IMR-90 (cell line): ENCODE results near the gene RELN. TPM values are rescaled to one million over a fixed set of nuclear protein-coding genes. Genes with fewer than 3 reads are reported as not detected.
A peak's percentile ranks its signal among the peaks of the same experiment; 100 is the strongest.

ENCODE experiments used
- ATAC-seq: fragments of 200-7000 bp; cut with Tn5 transposase; 2 replicates; pipeline ENCODE4 v1.9.1; 2020; ENCODE audit warnings: low read depth, mild to moderate bottlenecking, moderate library complexity
- BruUV-seq: library from RNA; stranded (reverse); fragments of 400-500 nt; replicated peaks from 2 replicates; lab custom pipeline; 2021; lab: Mats Ljungman, UMichigan
- CTCF ChIA-PET: fragments of 300-600 bp; formaldehyde crosslinking; extraction: SDS; loops from one replicate; lab custom pipeline; 2021; ENCODE audit warnings: antibody characterized with exemption; lab: Yijun Ruan, JAX
- POLR2A ChIA-PET: fragments of 300-600 bp; sonication (Branson Sonifier 250); formaldehyde crosslinking; loops from one replicate; lab custom pipeline; 2022; ENCODE audit warnings: antibody characterized with exemption; ENCODE audit not compliant: unreplicated experiment; lab: Charles Lee
- DNase-seq: peaks from one replicate; pipeline ENCODE4 v3.0.0; 2013
- H2AFZ ChIP-seq: replicated peaks from 2 replicates; pipeline ENCODE3; 2013; ENCODE audit warnings: low read length, mild to moderate bottlenecking; ENCODE audit not compliant: poor library complexity
- H2AK5ac ChIP-seq: 2 replicates; pipeline ENCODE4 v1.6.1; 2013; ENCODE audit warnings: low read depth, low read length, inconsistent platforms
- H2AK9ac ChIP-seq: replicated peaks from 2 replicates; pipeline ENCODE3; 2013; ENCODE audit warnings: mild to moderate bottlenecking, low read depth, low read length, moderate library complexity; ENCODE audit not compliant: poor library complexity
- H2BK120ac ChIP-seq: 2 replicates; pipeline ENCODE4 v1.6.1; 2013; ENCODE audit warnings: low read depth, low read length, inconsistent platforms
- H2BK15ac ChIP-seq: 3 replicates; pipeline ENCODE4 v1.6.1; 2013; ENCODE audit warnings: low read depth, low read length, inconsistent platforms
- H2BK20ac ChIP-seq: 2 replicates; pipeline ENCODE4 v1.6.1; 2013; ENCODE audit warnings: low read depth, mild to moderate bottlenecking, inconsistent platforms, low read length, moderate library complexity
- H2BK5ac ChIP-seq: 2 replicates; pipeline ENCODE4 v1.6.1; 2013; ENCODE audit warnings: mild to moderate bottlenecking, low read depth, low read length, inconsistent platforms; ENCODE audit not compliant: poor library complexity, severe bottlenecking
- H3K14ac ChIP-seq: replicated peaks from 2 replicates; pipeline ENCODE4 v1.6.1; 2013; ENCODE audit warnings: low read depth, low read length, inconsistent platforms
- H3K18ac ChIP-seq: 2 replicates; pipeline ENCODE4 v1.6.1; 2013; ENCODE audit warnings: low read depth, low read length, control low read depth
- H3K23ac ChIP-seq: 2 replicates; pipeline ENCODE4 v1.6.1; 2013; ENCODE audit warnings: low read depth, low read length, inconsistent platforms
- H3K27ac ChIP-seq: 2 replicates; pipeline ENCODE4 v1.5.1; 2013; ENCODE audit warnings: mild to moderate bottlenecking, control low read depth, low read length; ENCODE audit not compliant: insufficient read depth
- H3K27me3 ChIP-seq: 2 replicates; pipeline ENCODE4 v1.6.1; 2013; ENCODE audit warnings: low read length; ENCODE audit not compliant: control insufficient read depth, insufficient read depth
- H3K36me3 ChIP-seq: 2 replicates; pipeline ENCODE4 v1.6.1; 2013; ENCODE audit warnings: low read length, mixed read lengths; ENCODE audit not compliant: control insufficient read depth, insufficient read depth
- H3K4ac ChIP-seq: 2 replicates; pipeline ENCODE4 v1.6.1; 2013; ENCODE audit warnings: low read depth, low read length, inconsistent platforms
- H3K4me1 ChIP-seq: 2 replicates; pipeline ENCODE4 v1.6.1; 2013; ENCODE audit warnings: low read length, mixed read lengths; ENCODE audit not compliant: control insufficient read depth, insufficient read depth
- H3K4me2 ChIP-seq: 2 replicates; pipeline ENCODE4 v1.6.1; 2013; ENCODE audit warnings: low read depth, mild to moderate bottlenecking, control low read depth, low read length, moderate library complexity
- H3K4me3 ChIP-seq: 2 replicates; pipeline ENCODE4 v1.5.1; 2013; ENCODE audit warnings: low read depth, mild to moderate bottlenecking, control low read depth, low read length, moderate library complexity; ENCODE audit not compliant: insufficient read depth
- H3K56ac ChIP-seq: 2 replicates; pipeline ENCODE4 v1.6.1; 2013; ENCODE audit warnings: low read length, inconsistent platforms; ENCODE audit not compliant: insufficient read depth; ENCODE audit errors: extremely low read depth
- H3K79me1 ChIP-seq, 2 experiments: 2 replicates each; pipeline ENCODE4 v1.6.1; 2013; ENCODE audit warnings: low read length in 2 of 2, inconsistent platforms in 1 of 2, low read depth in 1 of 2
- H3K9ac ChIP-seq: 2 replicates; pipeline ENCODE4 v1.6.1; 2013; ENCODE audit warnings: low read depth, low read length, control low read depth
- H3K9me1 ChIP-seq: 2 replicates; pipeline ENCODE4 v1.6.1; 2013; ENCODE audit warnings: low read length, inconsistent platforms; ENCODE audit not compliant: insufficient read depth
- H3K9me3 ChIP-seq: 2 replicates; pipeline ENCODE4 v1.6.1; 2013; ENCODE audit warnings: low read length; ENCODE audit not compliant: control insufficient read depth, insufficient read depth
- H4K20me1 ChIP-seq: 2 replicates; pipeline ENCODE4 v1.6.1; 2013; ENCODE audit warnings: low read length, inconsistent platforms; ENCODE audit not compliant: insufficient read depth
- H4K5ac ChIP-seq: 2 replicates; pipeline ENCODE4 v1.6.1; 2013; ENCODE audit warnings: mild to moderate bottlenecking, low read depth, low read length, control low read depth
- H4K8ac ChIP-seq, 2 experiments: 2 replicates each; pipeline ENCODE4 v1.6.1; 2013; ENCODE audit warnings: low read depth in 2 of 2, low read length in 2 of 2, control low read depth in 1 of 2, inconsistent platforms in 1 of 2
- H4K91ac ChIP-seq: 2 replicates; pipeline ENCODE4 v1.6.1; 2013; ENCODE audit warnings: low read depth, low read length, inconsistent platforms; ENCODE audit not compliant: insufficient read depth
- BHLHE40 ChIP-seq: fragments of 150-350 bp; IDR thresholded peaks from 2 replicates; pipeline ENCODE4 v1.6.1; 2016; ENCODE audit warnings: mild to moderate bottlenecking, low read depth, low read length
- CEBPB ChIP-seq: IDR thresholded peaks from 2 replicates; pipeline ENCODE4 v1.6.1; 2012; ENCODE audit warnings: low read depth, low read length, improper control_type of control experiment
- CHD1 ChIP-seq: IDR thresholded peaks from 2 replicates; pipeline ENCODE4 v1.6.1; 2012; ENCODE audit warnings: low read depth, low read length, improper control_type of control experiment
- CTCF ChIP-seq: conservative IDR thresholded peaks from 2 replicates; pipeline ENCODE4 v1.5.1; 2012; ENCODE audit warnings: mild to moderate bottlenecking, low read depth, low read length, improper control_type of control experiment
- ELK1 ChIP-seq: fragments of 150-350 bp; IDR thresholded peaks from 2 replicates; pipeline ENCODE4 v1.6.1; 2016; ENCODE audit warnings: low read depth, mild to moderate bottlenecking, low read length, moderate library complexity, borderline replicate concordance
- FOS ChIP-seq: fragments of 150-350 bp; IDR thresholded peaks from 2 replicates; pipeline ENCODE4 v1.6.1; 2016; ENCODE audit warnings: low read depth, low read length
- MAFK ChIP-seq: IDR thresholded peaks from 2 replicates; pipeline ENCODE4 v1.6.1; 2012; ENCODE audit warnings: low read depth, low read length, improper control_type of control experiment
- MAZ ChIP-seq: IDR thresholded peaks from 2 replicates; pipeline ENCODE4 v1.6.1; 2012; ENCODE audit warnings: low read depth, mild to moderate bottlenecking, low read length, improper control_type of control experiment, moderate library complexity, borderline replicate concordance
- MXI1 ChIP-seq: IDR thresholded peaks from 2 replicates; pipeline ENCODE4 v1.6.1; 2012; ENCODE audit warnings: low read depth, mild to moderate bottlenecking, low read length, moderate library complexity, borderline replicate concordance
- NFE2L2 ChIP-seq: fragments of 150-350 bp; IDR thresholded peaks from 2 replicates; pipeline ENCODE4 v1.6.1; 2016; ENCODE audit warnings: low read depth, mild to moderate bottlenecking, low read length
- POLR2A ChIP-seq: IDR thresholded peaks from 2 replicates; pipeline ENCODE4 v1.6.1; 2012; ENCODE audit warnings: mild to moderate bottlenecking, low read depth, low read length
- RAD21 ChIP-seq: IDR thresholded peaks from 2 replicates; pipeline ENCODE4 v1.6.1; 2012; ENCODE audit warnings: low read length, improper control_type of control experiment
- RCOR1 ChIP-seq: IDR thresholded peaks from 2 replicates; pipeline ENCODE4 v1.6.1; 2012; ENCODE audit warnings: mild to moderate bottlenecking, low read length, improper control_type of control experiment; ENCODE audit not compliant: insufficient replicate concordance
- RFX5 ChIP-seq: IDR thresholded peaks from 2 replicates; pipeline ENCODE4 v1.8.0; 2012; ENCODE audit warnings: low read depth, mild to moderate bottlenecking, low read length, moderate library complexity
- SMC3 ChIP-seq: fragments of 150-350 bp; IDR thresholded peaks from 2 replicates; pipeline ENCODE4 v1.6.1; 2016; ENCODE audit warnings: low read depth, mild to moderate bottlenecking, antibody characterized with exemption, low read length, moderate library complexity
- USF2 ChIP-seq: fragments of 150-350 bp; IDR thresholded peaks from 2 replicates; pipeline ENCODE4 v1.6.1; 2017; ENCODE audit warnings: mild to moderate bottlenecking, antibody characterized with exemption, low read length, low read depth
- dilution Hi-C: fragments of 300-500 bp; cut with HindIII; formaldehyde crosslinking; loops from one replicate; pipeline ENCODE4 v1.14.3; 2018; ENCODE audit warnings: low sequenced_read_pairs; ENCODE audit not compliant: unreplicated experiment
- in situ Hi-C: fragments of 300-500 bp; cut with MboI; formaldehyde crosslinking; loops from 3 replicates; pipeline ENCODE4 v1.14.3; 2019; ENCODE audit warnings: low sequenced_read_pairs, inconsistent platforms, mixed read lengths
- intact Hi-C: fragments of 100-400 bp; cut with micrococcal nuclease; formaldehyde crosslinking; loops from 2 replicates; pipeline ENCODE4 v1.10.0; 2022
- polyA plus RNA-seq, 3 experiments: library from polyadenylated mRNA; depleted of rRNA; stranded (reverse); fragments of >200 nt; gene quantifications; 2 replicates each; pipeline ENCODE4 v1.2.3, GENCODE V29; 2012; ENCODE audit warnings: low replicate concordance in 1 of 3
- total RNA-seq: library from RNA; depleted of rRNA; stranded (reverse); fragments of >200 nt; gene quantifications from 2 replicates; pipeline ENCODE4 v1.2.3, GENCODE V29; 2012

The RELN gene
- total and polyA plus RNA-seq, 2 of the 4 experiments (the other 2 are of a cell fraction): 14.7 to 23.7 TPM

- Histone ChIP-seq H3K27me3 (no peaks in the 10 kb centered on the region), H3K36me3 (no peaks in the 10 kb centered on the region), H3K27ac (no peak overlapping the region), H3K4me2 (no peak overlapping the region), H2BK20ac (no peak overlapping the region), H2BK120ac (0 out of 2 replicates have a peak overlapping the region, but pooled peaks have one; percentile 1), H3K18ac (no peak overlapping the region), H4K5ac (no peak overlapping the region), H3K9me1 (peaks cover 4% of the 10 kb centered on the region; the same call in 1 of the 2 replicates), H2BK5ac (no peak overlapping the region), H3K14ac (no peak overlapping the region), H3K4me3 (no peak overlapping the region), H3K4me1 (peaks cover 4% of the 10 kb centered on the region), H2AK9ac (no peak overlapping the region), H3K79me1 (peaks cover 0 to 4% of the 10 kb centered on the region in 2 experiments; a peak in 1 of 4 replicates), H4K91ac (no peak overlapping the region), H4K20me1 (no peaks in the 10 kb centered on the region), H3K9ac (no peak overlapping the region), H2AK5ac (no peak overlapping the region), H4K8ac (no peak overlapping the region), H3K4ac (no peak overlapping the region), H3K9me3 (no peaks in the 10 kb centered on the region), H2BK15ac (no peak overlapping the region), H3K23ac (no peak overlapping the region), H3K56ac (no peak overlapping the region), H2AFZ (no peak overlapping the region)
- ChIA-PET CTCF (no interaction called here), POLR2A (no interaction called here)
- no TSS peak for BruUV-seq
- intact Hi-C loops (no loop called here), dilution Hi-C loops (no loop called here), in situ Hi-C loops (no loop called here)
- no peak for TF ChIP-seq MXI1
- TF ChIP-seq MAZ: no peak
- no peak for TF ChIP-seq ELK1
- TF ChIP-seq RFX5: no peak
- no peak for TF ChIP-seq CHD1
- no peak for TF ChIP-seq FOS
- no peak for TF ChIP-seq MAFK
- TF ChIP-seq RCOR1: no peak
- TF ChIP-seq NFE2L2: no peak
- TF ChIP-seq USF2: no peak
- no peak for TF ChIP-seq CTCF
- TF ChIP-seq POLR2A: no peak
- TF ChIP-seq SMC3: no peak
- no peak for TF ChIP-seq CEBPB
- no peak for TF ChIP-seq RAD21
- no peak for TF ChIP-seq BHLHE40
- DNase-seq: no peak
- no peak for ATAC-seq
Observed at GRCh38 chr7:103856929-103857328, 132.5 kb downstream of the RELN start.
